NAMALWA (cell line): ENCODE data around the gene CST4.
"Not testable (repeated sequence)": the region's sequence is repeated elsewhere in the genome, so short reads cannot be mapped to it uniquely, and the experiment has no call there.

Experiments used
- DNase-seq: peaks from one replicate; pipeline ENCODE4 v3.0.0-alpha.2; 2015; ENCODE audit warnings: low spot score

CST4 gene

GRCh38 chr20:23659989-23660837 is 28.6 kb downstream of the CST4 start:
- DNase-seq, result no peak

DNA sequence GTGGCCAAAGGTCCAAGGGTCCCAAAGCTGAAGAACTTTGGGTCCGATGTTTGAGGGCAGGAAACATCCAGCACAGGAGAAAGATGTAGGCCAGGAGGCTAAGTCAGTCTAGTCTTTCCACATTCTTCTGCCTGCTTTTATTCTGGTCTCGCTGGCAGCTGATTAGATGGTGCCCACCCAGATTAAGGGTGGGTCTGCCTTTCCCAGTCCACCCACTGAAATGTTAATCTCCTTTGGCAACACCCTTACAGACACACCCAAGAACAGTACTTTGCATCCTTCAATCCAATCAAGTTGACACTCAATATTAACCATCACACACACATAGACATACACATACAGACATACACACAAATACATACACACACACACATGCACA is 29.2 kb downstream of the CST4 start:
- DNase-seq, result not testable (repeated sequence)

DNA sequence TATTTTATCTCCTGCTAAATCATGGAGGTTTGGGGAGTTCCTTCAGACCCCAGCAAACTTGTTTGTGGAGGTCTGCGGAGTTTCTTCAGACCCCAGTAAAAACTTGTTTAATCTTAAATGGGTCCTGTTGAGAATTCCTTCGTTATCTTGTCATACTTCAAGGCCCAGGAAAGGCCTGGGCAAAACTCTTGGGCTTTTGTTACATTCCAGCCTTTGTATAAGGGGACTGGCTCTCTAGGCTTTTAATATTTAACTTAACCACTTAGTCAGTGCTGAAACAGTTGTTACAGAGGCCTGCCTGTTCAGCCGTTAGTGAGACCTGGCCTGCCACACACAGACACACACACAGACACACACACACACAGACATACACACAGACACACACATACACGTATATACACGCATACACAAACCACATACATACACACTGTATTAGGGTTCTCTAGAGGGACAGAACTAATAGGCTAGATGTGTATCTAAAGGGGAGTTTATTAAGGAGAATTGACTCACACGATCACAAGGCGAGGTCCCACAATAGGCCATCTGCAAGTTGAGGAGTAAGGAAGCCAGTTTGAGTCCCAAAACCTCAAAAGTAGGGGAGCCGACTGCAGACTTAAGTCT is 29.7 kb downstream of the CST4 start:
- DNase-seq, result no peak

DNA sequence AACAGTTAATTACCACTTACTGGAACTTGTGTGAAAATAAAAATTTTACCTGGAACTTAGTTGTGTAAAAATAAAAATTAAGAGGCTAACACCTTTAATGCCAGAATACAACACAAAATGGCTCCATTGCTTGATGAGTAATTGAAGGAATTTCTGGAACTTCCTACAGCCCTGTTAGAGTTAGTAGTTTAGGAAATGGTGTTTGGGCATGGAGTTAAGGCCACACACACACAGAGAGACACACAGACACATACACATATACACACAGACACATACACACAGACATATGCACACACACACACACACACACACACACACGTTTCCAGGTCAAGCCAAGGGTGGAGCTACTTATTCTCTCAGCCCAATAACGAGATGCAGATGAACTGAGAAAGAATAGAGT is 30.5 kb downstream of the CST4 start:
- DNase-seq, result no peak

DNA sequence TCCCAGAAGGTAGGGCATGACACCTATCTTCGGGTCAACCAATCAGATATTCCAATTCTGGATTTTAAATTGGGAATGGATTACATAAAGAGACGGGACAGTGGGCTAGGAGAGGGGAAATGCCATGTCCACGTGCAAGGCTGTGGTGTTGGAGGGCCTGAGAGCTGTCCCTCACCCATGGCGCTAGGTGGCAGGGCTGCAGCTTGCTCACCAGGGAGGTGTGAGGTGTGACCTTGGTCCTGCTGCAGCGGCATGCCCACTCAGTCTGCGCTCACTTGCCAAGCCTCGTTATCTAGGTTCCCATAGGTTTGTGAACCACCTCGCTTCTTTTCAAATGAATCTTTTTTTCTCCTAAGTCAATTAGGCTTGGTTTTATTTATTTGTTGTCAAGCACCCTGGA is 31.6 kb downstream of the CST4 start:
- no peak for DNase-seq

DNA sequence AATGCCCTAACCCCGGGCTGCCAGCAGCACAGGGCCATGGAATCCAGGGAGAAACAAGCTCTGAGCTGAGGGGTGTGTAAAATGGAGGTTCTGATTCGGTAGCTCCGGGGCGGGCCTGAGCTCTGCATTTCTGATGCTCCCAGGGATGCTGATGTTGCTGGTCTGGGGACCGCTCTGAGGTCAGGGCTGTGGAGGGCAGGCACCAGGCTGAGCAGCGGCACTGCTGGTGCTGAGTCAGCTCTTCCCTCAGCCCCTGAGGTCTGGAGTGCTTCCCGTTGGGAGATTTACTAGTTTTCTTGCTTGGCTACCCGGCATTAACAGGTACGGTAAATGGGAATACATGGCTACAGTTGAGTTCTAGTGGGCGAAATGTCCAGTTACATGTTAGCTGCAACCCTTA is 32.5 kb downstream of the CST4 start:
- no peak for DNase-seq

GRCh38 chr20:23655491-23656211 is 33.2 kb downstream of the CST4 start:
- DNase-seq, result no peak

- no peak for DNase-seq
These were observed 34.1 kb downstream of the CST4 start for GRCh38 chr20:23654717-23655116.

GRCh38 chr20:23654000-23654399 is 34.8 kb downstream of the CST4 start:
- DNase-seq, result no peak

GRCh38 chr20:23653400-23653938 is 35.4 kb downstream of the CST4 start:
- DNase-seq, result no peak

- DNase-seq, result no peak
These were observed 35.9 kb downstream of the CST4 start for GRCh38 chr20:23652926-23653325.

DNA sequence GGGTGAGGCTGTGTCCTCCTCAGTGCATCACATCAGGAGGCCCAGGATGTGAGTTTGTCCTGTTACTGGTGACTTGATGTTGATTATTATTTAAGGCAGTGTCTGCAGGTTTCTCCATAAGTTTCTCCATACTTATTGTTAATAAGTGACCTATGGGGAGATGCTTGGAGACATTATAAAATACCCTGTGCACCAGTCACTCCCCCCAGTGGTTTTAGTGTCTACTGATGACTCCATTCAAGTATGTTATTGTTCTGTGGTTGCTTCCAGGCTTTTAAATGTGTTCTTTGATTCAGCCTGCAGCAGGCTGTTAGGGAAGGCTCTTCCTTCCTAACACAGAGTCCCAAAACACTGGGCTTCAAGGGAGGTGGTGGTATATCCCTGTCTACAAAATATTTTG is 36.5 kb downstream of the CST4 start:
- DNase-seq, result no peak

DNA sequence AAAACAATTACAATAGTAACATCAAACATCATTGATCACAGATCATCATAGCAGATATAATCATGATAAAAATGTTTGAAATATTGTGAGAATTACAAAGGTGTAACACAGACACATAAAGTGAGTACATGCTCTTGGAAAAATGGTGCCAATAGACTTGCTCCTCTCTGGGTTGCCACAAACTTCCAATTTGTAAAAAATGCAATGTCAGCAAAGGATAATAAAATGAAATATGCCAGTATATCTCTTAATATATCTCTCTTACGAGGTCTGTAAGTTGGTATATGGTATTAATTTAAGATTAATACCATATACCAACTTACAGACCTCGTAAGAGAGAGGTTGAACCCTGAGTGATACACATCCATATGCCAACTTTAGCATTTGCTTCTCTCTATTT is 37.7 kb downstream of the CST4 start:
- DNase-seq, result no peak

GRCh38 chr20:23649830-23650417 is 38.9 kb downstream of the CST4 start:
- no peak for DNase-seq

- DNase-seq, result no peak
These were observed 39.6 kb downstream of the CST4 start for GRCh38 chr20:23649242-23649641.

GRCh38 chr20:23647346-23647745 is 41.5 kb downstream of the CST4 start:
- no peak for DNase-seq

DNA sequence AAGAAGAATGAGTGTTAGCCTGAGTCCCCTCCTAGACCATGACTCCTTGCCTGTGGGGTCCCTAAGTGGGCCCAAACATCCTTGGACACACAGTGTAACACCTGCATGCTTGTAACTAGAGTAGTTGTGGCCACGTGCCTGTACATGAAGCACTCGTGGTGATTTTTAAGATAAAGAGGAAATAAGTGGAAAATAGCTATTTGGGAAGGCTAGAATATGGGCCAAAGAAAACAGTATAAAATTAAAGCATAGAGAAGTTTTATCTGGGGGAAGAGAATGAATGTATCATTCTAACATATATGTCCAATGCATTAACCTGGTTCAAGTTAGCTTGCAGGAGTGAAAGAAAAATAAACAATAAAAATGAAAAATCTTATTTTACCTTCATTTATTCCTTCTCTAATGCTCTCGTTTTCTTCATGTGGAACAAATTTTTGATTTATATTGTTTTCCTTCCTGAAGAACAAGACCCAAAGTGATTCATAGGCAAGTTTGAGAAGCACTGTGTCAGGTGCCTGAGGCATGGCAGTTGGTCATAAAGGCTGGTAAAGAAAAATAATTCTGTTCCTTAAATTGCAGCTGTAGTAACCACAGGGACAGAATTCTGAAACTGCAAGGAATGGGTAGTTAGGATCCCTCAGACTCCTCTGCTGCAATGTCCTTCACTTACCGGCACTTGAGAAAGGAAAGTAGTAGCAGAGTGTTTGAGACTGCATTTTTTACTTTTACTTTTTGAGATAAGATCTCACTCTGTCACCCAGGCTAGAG is 42.5 kb downstream of the CST4 start:
- DNase-seq, result no peak

- no peak for DNase-seq
These were observed 43.3 kb downstream of the CST4 start for GRCh38 chr20:23645575-23645974.

GRCh38 chr20:23644164-23644563 is 44.7 kb downstream of the CST4 start:
- no peak for DNase-seq

GRCh38 chr20:23643659-23644058 is 45.2 kb downstream of the CST4 start:
- DNase-seq, result peak; percentile 5

- DNase-seq, result no peak
These were observed 46.7 kb downstream of the CST4 start for GRCh38 chr20:23641936-23642751.
